Liver (tissue), 3 donors: ENCODE results near the gene ZDHHC4.

ENCODE experiments used
- FOXA1 ChIP-seq: IDR thresholded peaks from 2 replicates; pipeline ENCODE4 v1.6.1; 2016; ENCODE audit warnings: antibody characterized with exemption
- JUND ChIP-seq, 2 donors: IDR thresholded peaks; 2 replicates each; pipeline ENCODE4 v1.6.1; 2016; ENCODE audit warnings: antibody characterized with exemption in 2 of 2
- RAD21 ChIP-seq, 2 donors: IDR thresholded peaks; 2 replicates each; pipeline ENCODE4 v1.6.1; 2016; ENCODE audit warnings: antibody characterized with exemption in 2 of 2, mild to moderate bottlenecking in 2 of 2
- RXRA ChIP-seq, 2 donors: IDR thresholded peaks; 2 replicates each; pipeline ENCODE4 v1.6.1; 2017 to 2018; ENCODE audit warnings: antibody characterized with exemption in 2 of 2, mild to moderate bottlenecking in 1 of 2
- SP1 ChIP-seq: IDR thresholded peaks from 2 replicates; pipeline ENCODE4 v1.6.1; 2018; ENCODE audit warnings: antibody characterized with exemption, mild to moderate bottlenecking
- TAF1 ChIP-seq: conservative IDR thresholded peaks from 2 replicates; pipeline ENCODE4 v1.6.1; 2016; ENCODE audit warnings: antibody characterized with exemption, mild to moderate bottlenecking
- TF ChIP-seq, protein P1 (sequence below): fragments of 150-350 bp; IDR thresholded peaks from 2 replicates; pipeline ENCODE4 v1.5.1; 2017; ENCODE audit warnings: improper control_type of control experiment, low read depth, low read length; ENCODE audit not compliant: missing input control
- TF ChIP-seq, protein P2 (sequence below): IDR thresholded peaks from 2 replicates; pipeline ENCODE4 v1.6.1; 2016; ENCODE audit warnings: antibody characterized with exemption
- TF ChIP-seq, protein P3 (sequence below): IDR thresholded peaks from 2 replicates; pipeline ENCODE4 v1.6.1; 2016; ENCODE audit warnings: antibody characterized with exemption, mild to moderate bottlenecking
- donor health status: healthy.
- donor health status: healthy.

DNA sequence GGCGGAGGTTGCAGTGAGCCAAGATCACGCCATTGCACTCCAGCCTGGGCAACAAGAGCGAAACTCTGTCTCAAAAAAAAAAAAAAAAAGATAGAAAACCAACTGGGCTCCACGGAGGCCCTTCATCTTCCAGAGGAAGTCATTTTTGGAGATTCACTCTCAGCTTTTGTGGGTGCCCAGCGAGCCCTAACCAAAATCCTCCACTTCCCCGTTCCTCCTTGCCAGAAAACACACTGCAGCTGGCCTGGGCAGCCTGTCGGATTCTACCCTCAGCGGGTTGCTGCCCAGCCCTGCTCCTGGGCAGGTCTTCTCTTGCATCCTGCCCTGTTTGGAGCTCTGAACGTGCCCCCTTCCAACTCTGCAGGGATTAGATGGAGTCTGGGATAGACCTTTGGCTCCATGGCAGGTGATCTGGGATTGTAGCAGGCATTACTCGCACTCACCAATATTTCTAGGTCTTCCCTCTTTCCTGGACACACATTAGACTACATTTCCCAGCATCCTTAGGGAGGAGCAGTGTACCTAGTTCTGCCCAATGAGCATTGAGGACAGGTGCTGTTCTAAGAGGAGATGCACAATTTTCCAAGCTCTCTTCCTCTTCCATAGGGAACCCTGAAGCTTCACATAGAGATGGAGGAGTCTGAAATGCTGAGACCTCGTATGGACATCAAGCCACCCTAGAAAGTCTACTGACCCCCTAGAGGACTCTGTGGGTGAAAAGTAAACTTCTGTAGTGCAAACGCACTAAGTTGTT lies 30.6 kb upstream of the ZDHHC4 start:
- TF ChIP-seq RXRA (IDR thresholded peaks at IDR 0.05) (no peak), RAD21 (IDR thresholded peaks at IDR 0.05) (no peak), SP1 (no peak), FOXA1 (no peak), TAF1 (no peak), JUND (IDR thresholded peaks at IDR 0.05) (no peak)
- TF ChIP-seq, protein P1, sequence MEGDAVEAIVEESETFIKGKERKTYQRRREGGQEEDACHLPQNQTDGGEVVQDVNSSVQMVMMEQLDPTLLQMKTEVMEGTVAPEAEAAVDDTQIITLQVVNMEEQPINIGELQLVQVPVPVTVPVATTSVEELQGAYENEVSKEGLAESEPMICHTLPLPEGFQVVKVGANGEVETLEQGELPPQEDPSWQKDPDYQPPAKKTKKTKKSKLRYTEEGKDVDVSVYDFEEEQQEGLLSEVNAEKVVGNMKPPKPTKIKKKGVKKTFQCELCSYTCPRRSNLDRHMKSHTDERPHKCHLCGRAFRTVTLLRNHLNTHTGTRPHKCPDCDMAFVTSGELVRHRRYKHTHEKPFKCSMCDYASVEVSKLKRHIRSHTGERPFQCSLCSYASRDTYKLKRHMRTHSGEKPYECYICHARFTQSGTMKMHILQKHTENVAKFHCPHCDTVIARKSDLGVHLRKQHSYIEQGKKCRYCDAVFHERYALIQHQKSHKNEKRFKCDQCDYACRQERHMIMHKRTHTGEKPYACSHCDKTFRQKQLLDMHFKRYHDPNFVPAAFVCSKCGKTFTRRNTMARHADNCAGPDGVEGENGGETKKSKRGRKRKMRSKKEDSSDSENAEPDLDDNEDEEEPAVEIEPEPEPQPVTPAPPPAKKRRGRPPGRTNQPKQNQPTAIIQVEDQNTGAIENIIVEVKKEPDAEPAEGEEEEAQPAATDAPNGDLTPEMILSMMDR, result no peak
- TF ChIP-seq, protein P2, sequence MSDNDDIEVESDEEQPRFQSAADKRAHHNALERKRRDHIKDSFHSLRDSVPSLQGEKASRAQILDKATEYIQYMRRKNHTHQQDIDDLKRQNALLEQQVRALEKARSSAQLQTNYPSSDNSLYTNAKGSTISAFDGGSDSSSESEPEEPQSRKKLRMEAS, result no peak
- TF ChIP-seq, protein P3, sequence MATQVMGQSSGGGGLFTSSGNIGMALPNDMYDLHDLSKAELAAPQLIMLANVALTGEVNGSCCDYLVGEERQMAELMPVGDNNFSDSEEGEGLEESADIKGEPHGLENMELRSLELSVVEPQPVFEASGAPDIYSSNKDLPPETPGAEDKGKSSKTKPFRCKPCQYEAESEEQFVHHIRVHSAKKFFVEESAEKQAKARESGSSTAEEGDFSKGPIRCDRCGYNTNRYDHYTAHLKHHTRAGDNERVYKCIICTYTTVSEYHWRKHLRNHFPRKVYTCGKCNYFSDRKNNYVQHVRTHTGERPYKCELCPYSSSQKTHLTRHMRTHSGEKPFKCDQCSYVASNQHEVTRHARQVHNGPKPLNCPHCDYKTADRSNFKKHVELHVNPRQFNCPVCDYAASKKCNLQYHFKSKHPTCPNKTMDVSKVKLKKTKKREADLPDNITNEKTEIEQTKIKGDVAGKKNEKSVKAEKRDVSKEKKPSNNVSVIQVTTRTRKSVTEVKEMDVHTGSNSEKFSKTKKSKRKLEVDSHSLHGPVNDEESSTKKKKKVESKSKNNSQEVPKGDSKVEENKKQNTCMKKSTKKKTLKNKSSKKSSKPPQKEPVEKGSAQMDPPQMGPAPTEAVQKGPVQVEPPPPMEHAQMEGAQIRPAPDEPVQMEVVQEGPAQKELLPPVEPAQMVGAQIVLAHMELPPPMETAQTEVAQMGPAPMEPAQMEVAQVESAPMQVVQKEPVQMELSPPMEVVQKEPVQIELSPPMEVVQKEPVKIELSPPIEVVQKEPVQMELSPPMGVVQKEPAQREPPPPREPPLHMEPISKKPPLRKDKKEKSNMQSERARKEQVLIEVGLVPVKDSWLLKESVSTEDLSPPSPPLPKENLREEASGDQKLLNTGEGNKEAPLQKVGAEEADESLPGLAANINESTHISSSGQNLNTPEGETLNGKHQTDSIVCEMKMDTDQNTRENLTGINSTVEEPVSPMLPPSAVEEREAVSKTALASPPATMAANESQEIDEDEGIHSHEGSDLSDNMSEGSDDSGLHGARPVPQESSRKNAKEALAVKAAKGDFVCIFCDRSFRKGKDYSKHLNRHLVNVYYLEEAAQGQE, result no peak
